GM21786 (cell line): ENCODE measurements around the gene LEF1.

Experiments used
- ATAC-seq: cut with Tn5 transposase; IDR thresholded peaks from one replicate; pipeline ENCODE4 v1.9.1; 2021; ENCODE audit not compliant: unreplicated experiment

The LEF1 gene

GRCh38 chr4:108180513-108180912 is 11.8 kb upstream of the LEF1 start:
- no peak for ATAC-seq

GRCh38 chr4:108175966-108176365 is 7.2 kb upstream of the LEF1 start:
- ATAC-seq: no peak

GRCh38 chr4:108174856-108175255 is 6.1 kb upstream of the LEF1 start:
- no peak for ATAC-seq

GRCh38 chr4:108173599-108174057 is 4.9 kb upstream of the LEF1 start:
- no peak for ATAC-seq

GRCh38 chr4:108172753-108173598 is 4.2 kb upstream of the LEF1 start:
- peak; percentile 40 for ATAC-seq

GRCh38 chr4:108172231-108172752 is 3.6 kb upstream of the LEF1 start:
- ATAC-seq: peak; percentile 11

GRCh38 chr4:108171339-108172230 is 2.9 kb upstream of the LEF1 start:
- ATAC-seq: no peak

GRCh38 chr4:108170631-108171338 is 2.1 kb upstream of the LEF1 start:
- no peak for ATAC-seq

- no peak for ATAC-seq
Measured at GRCh38 chr4:108169664-108170063, 932 bp upstream of the LEF1 start.

GRCh38 chr4:108168160-108168670 is 517 bp downstream of the LEF1 start:
- no peak for ATAC-seq

GRCh38 chr4:108166441-108167315 is 2.1 kb downstream of the LEF1 start:
- peak; percentile 34 for ATAC-seq

GRCh38 chr4:108166038-108166437 is 2.7 kb downstream of the LEF1 start:
- ATAC-seq: no peak

- ATAC-seq: no peak
Measured at GRCh38 chr4:108165586-108165985, 3.1 kb downstream of the LEF1 start.

- ATAC-seq: no peak
Measured at GRCh38 chr4:108163351-108163750, 5.4 kb downstream of the LEF1 start.

- no peak for ATAC-seq
Measured at GRCh38 chr4:108160741-108161352, 7.9 kb downstream of the LEF1 start.

- ATAC-seq: no peak
Measured at GRCh38 chr4:108159845-108160244, 8.9 kb downstream of the LEF1 start.

- no peak for ATAC-seq
Measured at GRCh38 chr4:108157655-108158054, 11.1 kb downstream of the LEF1 start.

- ATAC-seq: no peak
Measured at GRCh38 chr4:108156391-108156790, 12.3 kb downstream of the LEF1 start.

GRCh38 chr4:108155373-108155772 is 13.4 kb downstream of the LEF1 start:
- ATAC-seq: no peak
